Neural progenitor cell (in vitro differentiated cells): ENCODE results near the gene SLC11A2. TPM values are rescaled to one million over a fixed set of nuclear protein-coding genes. Genes with fewer than 3 reads are reported as not detected.

Experiments
- DNase-seq: peaks from one replicate; pipeline ENCODE4 v3.0.0-alpha.2; 2016; ENCODE audit warnings: low spot score
- H2AFZ ChIP-seq: fragments of 200-600 bp; sonication (generic); replicated peaks from 2 replicates; pipeline ENCODE4 v1.6.1; 2016; ENCODE audit warnings: antibody characterized with exemption
- H3F3A ChIP-seq: fragments of 200-600 bp; sonication (generic); 2 replicates; pipeline ENCODE4 v1.6.1; 2016; ENCODE audit warnings: antibody characterized with exemption, low read depth
- H3K27ac ChIP-seq: fragments of 200-600 bp; sonication (generic); 2 replicates; pipeline ENCODE4 v1.5.1; 2016; ENCODE audit warnings: mild to moderate bottlenecking
- H3K27me3 ChIP-seq: fragments of 200-600 bp; sonication (generic); 2 replicates; pipeline ENCODE4 v1.6.1; 2016; ENCODE audit warnings: mild to moderate bottlenecking, moderate library complexity
- H3K36me3 ChIP-seq: fragments of 200-600 bp; sonication (generic); 2 replicates; pipeline ENCODE4 v1.5.1; 2016
- H3K4me1 ChIP-seq: fragments of 200-600 bp; sonication (generic); 2 replicates; pipeline ENCODE4 v1.6.1; 2016; ENCODE audit warnings: mixed run types
- H3K4me2 ChIP-seq: fragments of 200-600 bp; sonication (generic); 2 replicates; pipeline ENCODE4 v1.6.1; 2016
- H3K4me3 ChIP-seq: fragments of 200-600 bp; sonication (generic); 2 replicates; pipeline ENCODE4 v1.5.1; 2016
- H3K79me2 ChIP-seq: fragments of 200-600 bp; sonication (generic); 2 replicates; pipeline ENCODE4 v1.6.1; 2016; ENCODE audit warnings: low read depth
- H3K9ac ChIP-seq: fragments of 200-600 bp; sonication (generic); 2 replicates; pipeline ENCODE4 v1.6.1; 2016
- H3K9me3 ChIP-seq: fragments of 200-600 bp; sonication (generic); 2 replicates; pipeline ENCODE4 v1.5.1; 2016; ENCODE audit warnings: low read depth
- H4K20me1 ChIP-seq: fragments of 200-600 bp; sonication (generic); 2 replicates; pipeline ENCODE4 v1.6.1; 2016; ENCODE audit warnings: low read depth
- H3K27ac Mint-ChIP-seq: 3 replicates; pipeline ENCODE4 v1.8.0; 2021; ENCODE audit warnings: mixed read lengths
- H3K27me3 Mint-ChIP-seq: 2 replicates; pipeline ENCODE4 v1.8.0; 2022; ENCODE audit warnings: low read depth, mild to moderate bottlenecking, inconsistent platforms, moderate library complexity, mixed read lengths; ENCODE audit not compliant: insufficient read depth
- H3K36me3 Mint-ChIP-seq: 3 replicates; pipeline ENCODE4 v1.8.0; 2021; ENCODE audit warnings: mixed read lengths
- H3K4me1 Mint-ChIP-seq: 3 replicates; pipeline ENCODE4 v1.8.0; 2021; ENCODE audit warnings: mixed read lengths
- H3K4me3 Mint-ChIP-seq: 3 replicates; pipeline ENCODE4 v1.8.0; 2021; ENCODE audit warnings: mild to moderate bottlenecking, moderate library complexity, mixed read lengths
- H3K9me3 Mint-ChIP-seq: 3 replicates; pipeline ENCODE4 v1.8.0; 2020; ENCODE audit warnings: mixed read lengths
- CTCF ChIP-seq: fragments of 200-600 bp; sonication (generic); IDR thresholded peaks from 2 replicates; pipeline ENCODE4 v1.5.1; 2017; ENCODE audit warnings: antibody characterized with exemption, mild to moderate bottlenecking
- EZH2 ChIP-seq: fragments of 200-600 bp; sonication (generic); IDR thresholded peaks from 2 replicates; pipeline ENCODE4 v1.6.1; 2017; ENCODE audit warnings: antibody characterized with exemption, mild to moderate bottlenecking, moderate library complexity
- EZH2phosphoT487 ChIP-seq: fragments of 200-600 bp; sonication (generic); IDR thresholded peaks from 2 replicates; pipeline ENCODE4 v1.6.1; 2017; ENCODE audit warnings: antibody characterized with exemption
- total RNA-seq: library from RNA; depleted of rRNA; stranded (reverse); fragments of >200 nt; gene quantifications from 2 replicates; pipeline ENCODE4 v1.2.3, GENCODE V29; 2015; ENCODE audit warnings: low replicate concordance

Gene SLC11A2
- total RNA-seq, 1 donor from 2014 or later, result 62.7 TPM

- no peak overlapping the region for H2AFZ ChIP-seq
- no peaks in the 10 kb centered on the region for H3K9me3 ChIP-seq
- Mint-ChIP-seq H3K27me3 (peaks cover 2% of the 10 kb centered on the region), H3K27ac (no peak overlapping the region), H3K4me3 (no peak overlapping the region), H3K4me1 (no peaks in the 10 kb centered on the region), H3K9me3 (no peaks in the 10 kb centered on the region), H3K36me3 (peaks cover 29% of the 10 kb centered on the region)
- peaks cover 5% of the 10 kb centered on the region for H4K20me1 ChIP-seq
- peaks cover 2% of the 10 kb centered on the region for H3F3A ChIP-seq
- H3K4me3 ChIP-seq, result no peak overlapping the region
- no peaks in the 10 kb centered on the region for H3K27me3 ChIP-seq
- TF ChIP-seq CTCF (no peak), EZH2 (no peak), EZH2phosphoT487 (no peak)
- H3K9ac ChIP-seq, result no peak overlapping the region
- H3K79me2 ChIP-seq, result no peaks in the 10 kb centered on the region
- no peaks in the 10 kb centered on the region for H3K4me1 ChIP-seq
- peaks cover 7% of the 10 kb centered on the region for H3K36me3 ChIP-seq
- DNase-seq, result no peak
- no peak overlapping the region for H3K4me2 ChIP-seq
- no peak overlapping the region for H3K27ac ChIP-seq
Observed at GRCh38 chr12:51067771-51068170, 41.6 kb upstream of the SLC11A2 start.

- peaks cover 6% of the 10 kb centered on the region for H3F3A ChIP-seq
- H3K36me3 ChIP-seq, result peaks cover 7% of the 10 kb centered on the region
- peaks cover 35% of the 10 kb centered on the region for H3K36me3 Mint-ChIP-seq
Observed at GRCh38 chr12:51067229-51067628, 41.0 kb upstream of the SLC11A2 start.

GRCh38 chr12:51065530-51065929 lies 39.3 kb upstream of the SLC11A2 start:
- H2AFZ ChIP-seq, result no peak overlapping the region
- H3K27me3 Mint-ChIP-seq, result peaks cover 2% of the 10 kb centered on the region
- H3K9me3 ChIP-seq, result no peaks in the 10 kb centered on the region
- no peaks in the 10 kb centered on the region for H3K9me3 Mint-ChIP-seq
- no peak for TF ChIP-seq EZH2
- TF ChIP-seq EZH2phosphoT487, result no peak
- no peak for TF ChIP-seq CTCF
- H3K4me1 ChIP-seq, result no peaks in the 10 kb centered on the region
- no peaks in the 10 kb centered on the region for H3K4me1 Mint-ChIP-seq
- H3K79me2 ChIP-seq, result no peaks in the 10 kb centered on the region
- H3K4me3 ChIP-seq, result no peak overlapping the region
- H4K20me1 ChIP-seq, result peaks cover 9% of the 10 kb centered on the region
- H3K36me3 ChIP-seq, result peaks cover 7% of the 10 kb centered on the region
- H3K36me3 Mint-ChIP-seq, result peaks cover 30% of the 10 kb centered on the region
- H3K27ac Mint-ChIP-seq, result no peak overlapping the region
- H3K27me3 ChIP-seq, result no peaks in the 10 kb centered on the region
- no peak overlapping the region for H3K4me3 Mint-ChIP-seq
- H3K27ac ChIP-seq, result no peak overlapping the region
- H3K4me2 ChIP-seq, result no peak overlapping the region
- no peak for DNase-seq
- H3F3A ChIP-seq, result peaks cover 16% of the 10 kb centered on the region
- H3K9ac ChIP-seq, result no peak overlapping the region

More at GRCh38 chr12:51067229-51067628, 41.0 kb upstream of the SLC11A2 start:
- H3K27ac Mint-ChIP-seq, result no peak overlapping the region
- no peaks in the 10 kb centered on the region for H3K9me3 Mint-ChIP-seq
- Histone ChIP-seq H3K4me1 (no peaks in the 10 kb centered on the region), H3K79me2 (no peaks in the 10 kb centered on the region), H3K27me3 (no peaks in the 10 kb centered on the region), H3K27ac (no peak overlapping the region), H3K4me3 (no peak overlapping the region), H3K9me3 (no peaks in the 10 kb centered on the region), H3K4me2 (no peak overlapping the region), H3K9ac (no peak overlapping the region), H2AFZ (no peak overlapping the region), H4K20me1 (peaks cover 6% of the 10 kb centered on the region)
- H3K4me3 Mint-ChIP-seq, result no peak overlapping the region
- DNase-seq, result no peak
- H3K27me3 Mint-ChIP-seq, result peaks cover 2% of the 10 kb centered on the region
- TF ChIP-seq EZH2phosphoT487, result no peak
- TF ChIP-seq CTCF, result no peak
- TF ChIP-seq EZH2, result no peak
- no peaks in the 10 kb centered on the region for H3K4me1 Mint-ChIP-seq
